Colonic mucosa (tissue), 4 donors: Measurements from ENCODE around the gene SENP1. TPM values are rescaled to one million over a fixed set of nuclear protein-coding genes. Genes with fewer than 3 reads are reported as not detected.

Experiments used
- DNase-seq: peaks from one replicate; pipeline ENCODE4 v3.0.0-alpha.2; 2020
- H3K27ac ChIP-seq: fragments of 200-600 bp; one replicate; pipeline ENCODE4 v1.8.0; 2021
- H3K27me3 ChIP-seq: fragments of 200-600 bp; one replicate; pipeline ENCODE4 v1.8.0; 2021
- H3K36me3 ChIP-seq: fragments of 200-600 bp; one replicate; pipeline ENCODE4 v1.8.0; 2021
- H3K4me1 ChIP-seq: fragments of 200-600 bp; one replicate; pipeline ENCODE4 v1.8.0; 2021; ENCODE audit warnings: mild to moderate bottlenecking
- H3K4me3 ChIP-seq: fragments of 200-600 bp; one replicate; pipeline ENCODE4 v1.8.0; 2021
- H3K9ac ChIP-seq, 2 donors: one replicate each; pipeline ENCODE4 v1.7.0; 2013; ENCODE audit warnings: control low read depth in 2 of 2, low read depth in 2 of 2, low read length in 2 of 2
- H3K9me3 ChIP-seq: fragments of 200-600 bp; one replicate; pipeline ENCODE4 v1.8.0; 2021
- intact Hi-C: fragments of 100-400 bp; cut with DNase I; formaldehyde crosslinking; loops from one replicate; pipeline ENCODE4 v1.14.1; 2022
- total RNA-seq, 2 donors: library from RNA; stranded (reverse); fragmentation: NEBNext Ultra II Directional in 1 of 2; extraction: Animal tissue kit (Norgen Biotek cat#: 25700) in 1 of 2; gene quantifications; one replicate each; pipeline ENCODE4 v1.2.1, GENCODE V29; 2021
- TF ChIP-seq, protein P1 (sequence below): fragments of 200-600 bp; IDR thresholded peaks from one replicate; pipeline ENCODE4 v1.8.0; 2022; ENCODE audit warnings: antibody characterized with exemption, mild to moderate bottlenecking
- donor health status: healthy.
- donor health status: DM: no; HTN: no; CAD: no.
- donor health status: DM: no; HTN: no; CAD: no.

The SENP1 gene
- total RNA-seq, 2 donors from 2014 or later: 14.9 to 16.8 TPM

DNA sequence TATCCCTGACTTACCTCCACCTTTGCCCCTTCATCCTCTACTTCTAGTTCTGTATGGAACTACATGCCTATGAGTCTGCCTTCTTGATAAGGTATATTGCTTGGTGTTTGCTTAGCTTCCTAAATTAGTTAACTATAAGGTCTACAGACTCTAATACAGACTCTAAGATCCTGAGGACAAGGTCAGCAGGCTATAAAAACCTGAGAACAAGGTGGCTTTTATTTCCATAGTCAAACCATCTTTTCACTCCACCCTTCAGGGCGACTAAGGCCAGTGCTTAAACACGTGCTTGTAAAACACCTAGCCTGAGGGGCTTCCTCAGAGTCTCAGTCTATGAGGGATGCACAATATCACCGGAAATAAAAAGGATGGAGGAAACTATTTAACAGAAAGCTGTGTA, 65.5 kb downstream of the SENP1 start:
- H3K27me3 ChIP-seq: no peaks in the 10 kb centered on the region
- TF ChIP-seq, protein P1, sequence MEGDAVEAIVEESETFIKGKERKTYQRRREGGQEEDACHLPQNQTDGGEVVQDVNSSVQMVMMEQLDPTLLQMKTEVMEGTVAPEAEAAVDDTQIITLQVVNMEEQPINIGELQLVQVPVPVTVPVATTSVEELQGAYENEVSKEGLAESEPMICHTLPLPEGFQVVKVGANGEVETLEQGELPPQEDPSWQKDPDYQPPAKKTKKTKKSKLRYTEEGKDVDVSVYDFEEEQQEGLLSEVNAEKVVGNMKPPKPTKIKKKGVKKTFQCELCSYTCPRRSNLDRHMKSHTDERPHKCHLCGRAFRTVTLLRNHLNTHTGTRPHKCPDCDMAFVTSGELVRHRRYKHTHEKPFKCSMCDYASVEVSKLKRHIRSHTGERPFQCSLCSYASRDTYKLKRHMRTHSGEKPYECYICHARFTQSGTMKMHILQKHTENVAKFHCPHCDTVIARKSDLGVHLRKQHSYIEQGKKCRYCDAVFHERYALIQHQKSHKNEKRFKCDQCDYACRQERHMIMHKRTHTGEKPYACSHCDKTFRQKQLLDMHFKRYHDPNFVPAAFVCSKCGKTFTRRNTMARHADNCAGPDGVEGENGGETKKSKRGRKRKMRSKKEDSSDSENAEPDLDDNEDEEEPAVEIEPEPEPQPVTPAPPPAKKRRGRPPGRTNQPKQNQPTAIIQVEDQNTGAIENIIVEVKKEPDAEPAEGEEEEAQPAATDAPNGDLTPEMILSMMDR: no peak
- H3K9ac ChIP-seq: no peak overlapping the region
- H3K9me3 ChIP-seq: no peaks in the 10 kb centered on the region
- peak; percentile 40 for DNase-seq
- H3K27ac ChIP-seq: no peak overlapping the region
- H3K4me1 ChIP-seq: peaks cover 7% of the 10 kb centered on the region
- H3K36me3 ChIP-seq: no peaks in the 10 kb centered on the region
- intact Hi-C loops: no loop called here
- no peak overlapping the region for H3K4me3 ChIP-seq

DNA sequence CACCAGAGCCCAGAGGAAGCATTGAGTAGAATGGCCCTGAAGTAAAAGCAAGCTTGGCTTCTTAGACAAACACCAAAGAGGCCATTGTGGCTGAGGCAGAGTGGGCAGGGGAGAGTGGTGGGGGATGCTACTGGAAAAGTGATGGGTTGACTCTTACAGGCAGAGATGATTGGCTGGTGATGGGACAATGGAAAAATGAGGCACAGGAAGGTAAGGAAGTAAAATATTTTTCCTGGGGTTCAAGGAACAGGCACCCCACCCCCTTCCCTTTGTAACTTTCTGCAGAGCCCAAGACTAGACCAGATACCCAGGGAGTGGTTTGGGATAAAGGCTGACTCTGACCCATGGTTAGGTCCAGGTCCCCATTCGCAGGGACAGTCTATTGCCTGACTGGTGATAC, 66.7 kb downstream of the SENP1 start:
- no peak overlapping the region for H3K4me3 ChIP-seq
- TF ChIP-seq, protein P1: no peak
- no peak for DNase-seq
- H3K4me1 ChIP-seq: peaks cover 7% of the 10 kb centered on the region
- H3K36me3 ChIP-seq: no peaks in the 10 kb centered on the region
- no peak overlapping the region for H3K27ac ChIP-seq
- intact Hi-C loops: no loop called here
- no peaks in the 10 kb centered on the region for H3K27me3 ChIP-seq
- H3K9ac ChIP-seq: no peak overlapping the region
- H3K9me3 ChIP-seq: no peaks in the 10 kb centered on the region

DNA sequence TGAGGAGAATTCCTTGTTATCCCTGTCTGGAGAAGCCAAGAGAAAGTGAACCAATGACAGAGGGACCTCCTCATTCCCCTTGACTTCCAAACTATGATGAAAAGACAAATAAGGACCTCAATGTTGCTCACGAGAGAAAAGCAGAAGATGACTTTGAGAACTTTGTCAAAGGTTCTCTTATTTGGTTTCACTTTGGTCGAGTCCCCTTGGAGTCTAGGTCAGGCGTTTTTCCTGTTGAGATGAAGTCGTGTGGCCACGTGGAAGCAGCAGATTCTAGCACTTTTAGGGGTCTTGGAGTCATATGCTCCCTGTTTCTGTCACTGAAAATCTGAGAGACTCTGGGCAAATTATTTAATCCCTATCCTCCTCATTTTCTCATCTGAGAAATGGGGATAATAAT, 67.8 kb downstream of the SENP1 start:
- H3K9me3 ChIP-seq: no peaks in the 10 kb centered on the region
- H3K4me1 ChIP-seq: peaks cover 7% of the 10 kb centered on the region
- no peaks in the 10 kb centered on the region for H3K27me3 ChIP-seq
- TF ChIP-seq, protein P1: no peak
- H3K4me3 ChIP-seq: no peak overlapping the region
- intact Hi-C loops: no loop called here
- no peak overlapping the region for H3K9ac ChIP-seq
- no peaks in the 10 kb centered on the region for H3K36me3 ChIP-seq
- DNase-seq: no peak
- no peak overlapping the region for H3K27ac ChIP-seq

DNA sequence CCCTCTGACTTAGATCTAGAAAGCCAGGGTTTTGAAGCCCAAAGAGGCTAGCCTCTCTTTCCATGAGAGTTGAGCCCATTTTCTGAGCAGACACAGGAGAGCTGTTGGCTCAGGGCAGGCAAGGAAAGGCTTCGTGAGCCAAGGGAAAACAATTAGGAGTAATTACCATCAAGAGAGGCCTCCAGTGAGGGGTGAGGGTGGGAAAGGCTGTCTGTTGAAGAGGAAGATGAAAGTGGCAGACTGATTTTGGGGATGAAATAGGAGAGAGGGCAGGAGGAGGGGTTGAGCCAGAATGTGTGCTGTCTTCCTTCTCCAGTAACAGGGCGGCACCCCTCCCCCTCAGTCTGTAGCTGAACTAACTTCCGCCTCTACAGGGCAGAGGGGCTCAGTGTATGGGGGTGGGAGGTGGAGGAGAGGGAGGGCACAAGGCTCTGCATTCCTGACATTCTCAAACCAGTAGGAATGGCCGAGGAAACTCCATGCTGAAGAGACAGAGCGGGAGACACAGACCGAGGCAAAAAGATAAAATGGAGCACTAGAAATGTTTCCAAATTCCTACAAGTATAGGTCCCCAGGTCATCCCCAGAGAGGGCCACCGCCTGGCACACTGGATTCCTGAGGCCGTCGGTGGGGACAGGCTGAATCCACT, 68.5 kb downstream of the SENP1 start:
- no peak for DNase-seq
- Histone ChIP-seq H3K9me3 (no peaks in the 10 kb centered on the region), H3K27me3 (no peaks in the 10 kb centered on the region), H3K4me3 (no peak overlapping the region), H3K9ac (no peak overlapping the region), H3K36me3 (no peaks in the 10 kb centered on the region), H3K27ac (no peak overlapping the region), H3K4me1 (peaks cover 7% of the 10 kb centered on the region)
- TF ChIP-seq, protein P1: no peak
- intact Hi-C loops: no loop called here

DNA sequence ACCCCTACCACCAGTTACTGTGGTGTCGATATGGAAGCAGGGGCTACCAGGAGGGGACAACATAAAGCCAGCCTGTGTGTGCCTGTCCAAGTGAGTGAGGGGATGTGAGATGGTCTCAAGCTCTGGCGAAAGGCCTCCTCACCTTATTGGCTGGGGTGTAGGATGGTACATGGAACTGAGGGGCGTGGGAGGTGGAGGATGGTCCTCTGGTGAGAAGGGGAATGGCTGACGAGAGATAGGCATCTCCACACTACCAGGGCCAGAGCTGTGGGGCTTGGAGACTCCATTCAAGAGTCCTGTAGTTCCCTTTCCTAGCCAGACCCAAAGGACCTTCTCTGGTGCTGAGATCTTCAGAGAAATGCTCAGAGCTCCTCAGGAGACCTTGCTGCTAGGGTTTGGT, 69.1 kb downstream of the SENP1 start:
- H3K36me3 ChIP-seq: no peaks in the 10 kb centered on the region
- H3K9ac ChIP-seq: no peak overlapping the region
- intact Hi-C loops: no loop called here
- H3K4me1 ChIP-seq: peaks cover 7% of the 10 kb centered on the region
- DNase-seq: no peak
- no peak overlapping the region for H3K27ac ChIP-seq
- TF ChIP-seq, protein P1: no peak
- no peak overlapping the region for H3K4me3 ChIP-seq
- no peaks in the 10 kb centered on the region for H3K27me3 ChIP-seq
- H3K9me3 ChIP-seq: no peaks in the 10 kb centered on the region
